GM12891 (cell line): ENCODE results near the gene INPPL1.

ENCODE experiments used
- PAX5 ChIP-seq: IDR thresholded peaks from 2 replicates; pipeline ENCODE4 v1.6.1; 2011; ENCODE audit warnings: low read length, moderate library complexity, mild to moderate bottlenecking; ENCODE audit not compliant: insufficient read depth, severe bottlenecking
- POLR2A ChIP-seq: IDR thresholded peaks from 2 replicates; pipeline ENCODE4 v1.6.1; 2011; ENCODE audit warnings: low read depth, low read length, control low read depth
- POLR2AphosphoS5 ChIP-seq: IDR thresholded peaks from 2 replicates; pipeline ENCODE4 v1.6.1; 2011; ENCODE audit warnings: low read depth, low read length, control low read depth
- TAF1 ChIP-seq: IDR thresholded peaks from 2 replicates; pipeline ENCODE4 v1.6.1; 2011; ENCODE audit warnings: low read depth, low read length, control low read depth

DNA sequence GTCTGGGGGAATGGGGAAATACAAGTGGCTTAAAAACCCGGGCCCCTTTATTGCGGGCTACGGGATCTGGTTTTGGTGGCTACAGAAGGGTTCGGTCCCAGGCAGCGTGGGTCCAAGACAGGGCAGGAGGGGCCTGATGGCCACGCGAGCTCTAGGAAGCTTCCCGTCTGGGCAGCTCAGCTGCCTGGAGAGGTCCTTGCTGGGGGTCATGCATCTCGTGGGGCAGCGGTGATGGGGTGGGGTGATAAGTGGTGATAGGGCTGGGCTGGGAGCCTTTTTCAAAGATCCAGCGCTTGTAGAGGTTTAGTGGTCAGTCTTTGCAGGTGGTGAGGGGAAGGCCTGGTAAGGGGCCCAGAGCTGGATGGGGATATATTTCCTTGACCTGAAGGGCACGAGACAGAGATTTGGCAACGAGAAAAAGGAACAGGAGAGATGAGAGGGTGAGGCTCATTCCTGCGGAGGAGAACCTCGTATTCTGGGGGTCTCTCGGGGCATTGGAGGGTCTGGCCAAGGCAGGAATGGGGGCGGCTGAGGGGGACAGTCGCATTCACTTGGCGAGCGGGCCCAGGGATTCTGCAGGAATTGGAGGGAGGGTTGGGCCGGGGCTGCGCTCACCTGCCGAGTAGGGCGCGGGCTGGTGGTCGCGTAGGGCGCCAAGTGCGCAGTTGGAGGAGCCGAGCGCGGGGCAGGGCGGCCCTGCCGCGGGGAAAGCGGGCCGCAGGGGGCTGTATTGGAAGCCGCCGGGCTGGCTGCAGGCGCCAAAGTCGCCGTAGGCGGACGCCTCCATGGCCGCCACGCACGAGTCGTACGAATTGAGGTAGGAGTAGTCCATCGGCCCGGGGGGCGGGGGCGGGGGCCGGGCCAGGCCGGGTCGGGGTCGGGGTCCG is 18.8 kb downstream of the INPPL1 start:
- no peak for TF ChIP-seq POLR2AphosphoS5
- no peak for TF ChIP-seq POLR2A
- no peak for TF ChIP-seq PAX5
- TF ChIP-seq TAF1, result no peak
